GM18508 (cell line): ENCODE results near the gene RANBP9.

Experiments used
- ATAC-seq: cut with Tn5 transposase; IDR thresholded peaks from one replicate; pipeline ENCODE4 v1.9.1; 2021; ENCODE audit warnings: moderate number of reproducible peaks; ENCODE audit not compliant: insufficient read depth, unreplicated experiment

Gene RANBP9

GRCh38 chr6:13660893-13661292 is 50.7 kb downstream of the RANBP9 start:
- ATAC-seq: no peak

- no peak for ATAC-seq
These were observed 51.4 kb downstream of the RANBP9 start for GRCh38 chr6:13660273-13660672.

GRCh38 chr6:13655700-13656099 is 55.9 kb downstream of the RANBP9 start:
- ATAC-seq: no peak

- no peak for ATAC-seq
These were observed 57.1 kb downstream of the RANBP9 start for GRCh38 chr6:13654496-13654895.

- ATAC-seq: no peak
These were observed 58.3 kb downstream of the RANBP9 start for GRCh38 chr6:13653296-13653695.

GRCh38 chr6:13649393-13649792 is 62.2 kb downstream of the RANBP9 start:
- ATAC-seq: no peak

- ATAC-seq: no peak
These were observed 62.8 kb downstream of the RANBP9 start for GRCh38 chr6:13648850-13649249.

GRCh38 chr6:13643125-13643524 is 68.5 kb downstream of the RANBP9 start:
- ATAC-seq: no peak

GRCh38 chr6:13641315-13641714 is 70.3 kb downstream of the RANBP9 start:
- no peak for ATAC-seq

- ATAC-seq: no peak
These were observed 73.0 kb downstream of the RANBP9 start for GRCh38 chr6:13638626-13639025.

- no peak for ATAC-seq
These were observed 73.6 kb downstream of the RANBP9 start for GRCh38 chr6:13638014-13638413.

GRCh38 chr6:13635948-13636658 is 75.5 kb downstream of the RANBP9 start:
- no peak for ATAC-seq

- no peak for ATAC-seq
These were observed 78.3 kb downstream of the RANBP9 start for GRCh38 chr6:13633343-13633742.

- ATAC-seq: no peak
These were observed 81.1 kb downstream of the RANBP9 start for GRCh38 chr6:13630499-13630898.

- no peak for ATAC-seq
These were observed 82.0 kb downstream of the RANBP9 start for GRCh38 chr6:13629459-13630116.

- no peak for ATAC-seq
These were observed 86.8 kb downstream of the RANBP9 start for GRCh38 chr6:13624871-13625288.

GRCh38 chr6:13617066-13617465 is 94.6 kb downstream of the RANBP9 start:
- no peak for ATAC-seq

GRCh38 chr6:13615792-13616120 is 95.9 kb downstream of the RANBP9 start:
- ATAC-seq: no peak

GRCh38 chr6:13614926-13615791 is 96.5 kb downstream of the RANBP9 start, which contains the start of gene NOL7:
Gene NOL7, plus strand, starts transcription at chr6:13615335. Its CDS starts 24 bp downstream, at chr6:13615359.
- ATAC-seq: peak; percentile 88

GRCh38 chr6:13614126-13614925 is 97.3 kb downstream of the RANBP9 start:
- peak; percentile 1 for ATAC-seq
